Mesodermal cell (in vitro differentiated cells): ENCODE results near the gene TNRC18.

Experiments used
- H3K27ac ChIP-seq: 2 replicates; pipeline ENCODE4 v1.7.0; 2013; ENCODE audit warnings: mild to moderate bottlenecking, low read depth, low read length, moderate library complexity; ENCODE audit not compliant: severe bottlenecking
- H3K36me3 ChIP-seq: 2 replicates; pipeline ENCODE4 v1.7.1; 2013; ENCODE audit warnings: mild to moderate bottlenecking, low read length, moderate library complexity; ENCODE audit not compliant: control insufficient read depth, insufficient read depth
- H3K4me1 ChIP-seq: one replicate; pipeline ENCODE4 v1.7.1; 2013; ENCODE audit warnings: mild to moderate bottlenecking, low read length; ENCODE audit not compliant: insufficient read depth, control insufficient read depth, poor library complexity, severe bottlenecking
- H3K4me3 ChIP-seq: 2 replicates; pipeline ENCODE4 v1.7.0; 2013; ENCODE audit warnings: low read length, control low read depth, mild to moderate bottlenecking; ENCODE audit not compliant: insufficient read depth, poor library complexity, severe bottlenecking; ENCODE audit errors: extremely low read depth
- H3K9me3 ChIP-seq: 2 replicates; pipeline ENCODE4 v1.7.1; 2013; ENCODE audit warnings: mild to moderate bottlenecking, low read length, moderate library complexity; ENCODE audit not compliant: control insufficient read depth
- WGBS, 2 experiments: methylation state at CpG; one replicate each; pipeline ENCODE4 v1.1.5; 2013; ENCODE audit warnings: missing lambda C conversion rate in 2 of 2; ENCODE audit not compliant: insufficient coverage in 2 of 2; 5-methylcytosine and 5-hydroxymethylcytosine counted together

TNRC18 gene

DNA sequence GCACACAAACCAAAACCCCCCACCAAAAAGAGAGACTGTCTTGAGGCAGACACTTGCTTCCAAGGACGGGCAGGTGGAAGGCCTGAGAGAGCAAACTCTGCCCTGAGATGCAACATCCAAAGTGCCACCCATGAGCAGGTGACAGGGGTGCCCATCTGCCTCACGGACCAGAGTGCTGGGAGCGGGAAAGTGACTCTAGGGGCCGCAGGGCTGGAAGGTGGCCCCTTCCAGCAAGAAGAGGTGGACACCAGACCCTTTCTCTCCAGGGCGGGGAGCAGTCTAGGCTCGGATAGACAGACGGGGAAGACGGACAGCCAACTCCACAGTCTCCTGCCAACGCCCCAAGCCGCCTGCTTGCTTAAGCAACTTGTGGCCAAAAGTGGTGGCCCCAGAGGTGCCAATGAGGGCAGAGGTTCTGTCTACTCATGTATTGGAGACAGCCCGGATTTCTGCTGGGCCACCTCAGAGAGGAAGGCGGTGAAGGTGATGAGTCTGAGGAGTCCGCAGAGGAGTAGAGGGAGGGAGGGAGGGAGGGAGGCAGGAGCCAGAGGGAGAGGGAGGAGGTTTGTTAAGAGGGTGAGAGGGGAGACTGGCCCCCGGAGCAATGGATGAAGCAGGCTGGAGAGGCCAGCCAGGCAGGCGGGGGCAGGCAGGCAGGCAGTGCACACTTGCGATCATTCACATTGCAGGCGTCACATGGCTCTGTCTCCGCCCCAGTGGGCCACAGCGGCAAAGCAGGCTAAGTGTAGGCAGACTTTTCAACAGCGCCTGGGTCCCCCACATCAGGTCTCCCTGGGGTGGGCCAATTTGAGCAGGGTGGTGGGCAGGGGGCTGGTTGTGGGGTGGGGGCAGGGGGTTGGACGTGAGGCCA lies 75.3 kb downstream of the TNRC18 start:
- Histone ChIP-seq H3K4me1 (peaks cover 12% of the 10 kb centered on the region), H3K4me3 (no peak overlapping the region), H3K27ac (no peak overlapping the region), H3K9me3 (peaks cover 13% of the 10 kb centered on the region), H3K36me3 (peaks cover 82% of the 10 kb centered on the region)
- 92 to 94% methylated on average over 16 of the region's 21 CpGs for WGBS, 2 experiments

GRCh38 chr7:5345671-5346070 lies 78.0 kb downstream of the TNRC18 start:
- 93 to 94% methylated on average over 20 to 21 of the region's 21 CpGs for WGBS, 2 experiments
- H3K4me3 ChIP-seq: no peak overlapping the region
- H3K4me1 ChIP-seq: no peaks in the 10 kb centered on the region
- peaks cover 83% of the 10 kb centered on the region for H3K36me3 ChIP-seq
- no peak overlapping the region for H3K27ac ChIP-seq
- H3K9me3 ChIP-seq: peaks cover 18% of the 10 kb centered on the region

GRCh38 chr7:5345171-5345570 lies 78.5 kb downstream of the TNRC18 start:
- WGBS, 2 experiments: 91 to 99% methylated on average over 10 of the region's 13 CpGs
- no peak overlapping the region for H3K27ac ChIP-seq
- H3K4me1 ChIP-seq: no peaks in the 10 kb centered on the region
- peaks cover 83% of the 10 kb centered on the region for H3K36me3 ChIP-seq
- H3K4me3 ChIP-seq: no peak overlapping the region
- H3K9me3 ChIP-seq: peaks cover 18% of the 10 kb centered on the region

DNA sequence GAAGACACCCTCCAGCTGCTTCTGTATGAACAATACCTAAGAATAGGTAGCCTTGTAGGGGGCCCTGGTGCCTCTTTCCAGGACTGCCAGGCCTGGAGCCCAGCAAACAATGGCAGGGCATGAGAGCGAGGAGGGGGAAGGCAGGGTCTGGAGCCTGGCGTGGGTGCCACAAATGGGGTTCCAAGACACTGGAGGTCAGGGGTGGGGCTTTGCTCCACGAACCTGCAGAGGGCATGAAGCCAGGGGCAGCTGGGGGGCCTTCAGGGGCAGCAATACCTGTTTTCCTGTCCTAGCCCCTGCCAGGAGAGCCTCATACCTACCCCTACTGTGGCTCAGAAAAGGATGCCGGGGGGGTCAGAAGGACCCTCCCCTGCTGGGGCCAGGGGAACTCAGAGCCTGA lies 79.3 kb downstream of the TNRC18 start:
- H3K27ac ChIP-seq: no peak overlapping the region
- peaks cover 83% of the 10 kb centered on the region for H3K36me3 ChIP-seq
- no peak overlapping the region for H3K4me3 ChIP-seq
- WGBS, 2 experiments: 98 to 100% methylated on average over 3 to 4 of the region's 4 CpGs
- peaks cover 18% of the 10 kb centered on the region for H3K9me3 ChIP-seq
- H3K4me1 ChIP-seq: no peaks in the 10 kb centered on the region

DNA sequence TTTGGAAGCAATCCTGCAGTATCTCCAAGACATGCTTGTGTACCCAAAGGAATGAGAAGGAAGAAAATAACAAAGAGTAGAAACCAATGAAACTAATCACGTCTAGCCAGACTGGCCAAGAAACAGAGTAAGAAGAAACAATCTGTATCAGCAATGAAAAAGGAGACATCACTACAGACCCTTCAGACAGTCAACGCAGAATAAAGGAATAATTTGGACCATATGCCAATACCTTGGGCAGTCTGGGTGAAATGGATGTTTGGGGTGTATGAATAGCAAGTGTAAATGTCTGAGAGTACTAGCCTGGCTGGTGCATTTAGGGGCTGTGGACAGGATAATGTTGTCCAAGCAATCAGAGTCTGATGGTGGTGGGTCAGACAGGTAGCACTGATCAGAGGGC lies 79.8 kb downstream of the TNRC18 start:
- Histone ChIP-seq H3K9me3 (peaks cover 18% of the 10 kb centered on the region), H3K4me3 (no peak overlapping the region), H3K4me1 (no peaks in the 10 kb centered on the region), H3K36me3 (peaks cover 83% of the 10 kb centered on the region), H3K27ac (no peak overlapping the region)
- WGBS, 2 experiments: 100% methylated on average over 1 of the region's 2 CpGs

DNA sequence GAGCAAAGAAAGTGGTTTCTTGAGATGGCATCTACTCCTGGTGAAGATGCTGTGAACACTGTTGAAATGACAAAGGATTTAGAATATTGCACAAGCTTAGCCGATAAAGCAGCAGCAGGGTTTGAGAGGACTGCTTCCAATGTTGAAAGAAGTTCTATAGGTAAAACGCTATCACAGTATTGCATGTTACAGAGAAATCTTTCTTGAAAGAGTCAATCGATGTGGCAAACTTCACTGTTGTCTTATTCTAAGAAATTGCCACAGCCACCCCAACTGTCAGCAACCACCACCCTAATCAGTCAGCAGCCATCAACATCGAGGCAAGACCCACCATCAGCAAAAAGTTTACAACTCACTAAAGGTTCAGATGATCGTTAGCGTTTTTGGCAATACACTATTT lies 81.0 kb downstream of the TNRC18 start:
- H3K36me3 ChIP-seq: peaks cover 95% of the 10 kb centered on the region

DNA sequence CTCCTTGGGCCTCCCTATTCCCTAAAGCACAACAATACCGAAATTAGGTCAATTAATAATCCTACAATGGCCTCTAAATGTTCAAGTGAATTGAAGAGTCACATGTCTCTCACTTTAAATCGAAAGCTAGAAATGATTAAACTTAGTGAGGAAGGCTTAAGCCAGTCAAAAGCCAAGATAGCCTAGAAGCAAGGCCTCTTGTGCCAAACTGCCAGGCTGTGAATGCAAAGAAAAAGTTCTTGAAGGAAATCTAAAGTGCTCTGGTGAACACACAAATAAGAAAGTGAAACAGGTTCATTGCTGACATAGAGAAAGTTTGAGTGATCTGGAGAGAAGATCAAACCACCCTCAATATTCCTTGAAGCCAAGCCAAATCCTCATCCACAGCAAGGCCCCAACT lies 83.7 kb downstream of the TNRC18 start:
- H3K9me3 ChIP-seq: peaks cover 30% of the 10 kb centered on the region
- 91 to 100% methylated on average over 1 of the region's 2 CpGs for WGBS, 2 experiments
- H3K27ac ChIP-seq: no peak overlapping the region
- no peaks in the 10 kb centered on the region for H3K4me1 ChIP-seq
- no peak overlapping the region for H3K4me3 ChIP-seq
- H3K36me3 ChIP-seq: peaks cover 99% of the 10 kb centered on the region

More for the DNA sequence above, 81.0 kb downstream of the TNRC18 start:
- H3K27ac ChIP-seq: no peak overlapping the region
- WGBS, 2 experiments: 92 to 100% methylated on average over 1 to 3 of the region's 6 CpGs
- H3K4me1 ChIP-seq: no peaks in the 10 kb centered on the region
- peaks cover 20% of the 10 kb centered on the region for H3K9me3 ChIP-seq
- no peak overlapping the region for H3K4me3 ChIP-seq

GRCh38 chr7:5337047-5337446 lies 86.6 kb downstream of the TNRC18 start:
- H3K4me3 ChIP-seq: no peak overlapping the region
- no peak overlapping the region for H3K27ac ChIP-seq
- peaks cover 14% of the 10 kb centered on the region for H3K9me3 ChIP-seq
- no peaks in the 10 kb centered on the region for H3K4me1 ChIP-seq
- peaks cover 85% of the 10 kb centered on the region for H3K36me3 ChIP-seq
- 84 to 97% methylated on average over 4 to 7 of the region's 11 CpGs for WGBS, 2 experiments

DNA sequence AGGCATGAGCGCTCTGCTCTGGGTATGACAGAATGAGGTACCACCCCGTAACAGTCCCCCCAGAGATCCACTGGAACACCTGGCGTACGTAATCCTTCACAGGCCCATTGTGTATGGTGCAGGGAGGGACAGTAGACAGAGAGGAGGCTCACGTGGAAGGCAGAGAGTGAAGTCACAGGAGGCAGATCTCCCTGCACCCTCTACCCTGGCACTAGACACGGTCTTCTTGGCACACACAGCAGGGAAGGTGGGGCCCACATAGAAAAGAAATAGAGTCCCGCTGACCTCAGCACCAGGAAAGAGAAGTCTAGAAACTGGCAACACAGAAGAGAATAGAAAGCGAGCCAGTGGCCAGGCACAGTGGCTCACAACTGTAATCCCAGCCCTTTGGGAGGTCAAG lies 89.0 kb downstream of the TNRC18 start:
- Histone ChIP-seq H3K4me3 (no peak overlapping the region), H3K9me3 (peaks cover 14% of the 10 kb centered on the region), H3K4me1 (no peaks in the 10 kb centered on the region), H3K36me3 (peaks cover 83% of the 10 kb centered on the region), H3K27ac (no peak overlapping the region)
- whole genome bisulfite sequencing, 2 experiments: 98 to 99% methylated on average over 6 to 7 of the region's 8 CpGs

DNA sequence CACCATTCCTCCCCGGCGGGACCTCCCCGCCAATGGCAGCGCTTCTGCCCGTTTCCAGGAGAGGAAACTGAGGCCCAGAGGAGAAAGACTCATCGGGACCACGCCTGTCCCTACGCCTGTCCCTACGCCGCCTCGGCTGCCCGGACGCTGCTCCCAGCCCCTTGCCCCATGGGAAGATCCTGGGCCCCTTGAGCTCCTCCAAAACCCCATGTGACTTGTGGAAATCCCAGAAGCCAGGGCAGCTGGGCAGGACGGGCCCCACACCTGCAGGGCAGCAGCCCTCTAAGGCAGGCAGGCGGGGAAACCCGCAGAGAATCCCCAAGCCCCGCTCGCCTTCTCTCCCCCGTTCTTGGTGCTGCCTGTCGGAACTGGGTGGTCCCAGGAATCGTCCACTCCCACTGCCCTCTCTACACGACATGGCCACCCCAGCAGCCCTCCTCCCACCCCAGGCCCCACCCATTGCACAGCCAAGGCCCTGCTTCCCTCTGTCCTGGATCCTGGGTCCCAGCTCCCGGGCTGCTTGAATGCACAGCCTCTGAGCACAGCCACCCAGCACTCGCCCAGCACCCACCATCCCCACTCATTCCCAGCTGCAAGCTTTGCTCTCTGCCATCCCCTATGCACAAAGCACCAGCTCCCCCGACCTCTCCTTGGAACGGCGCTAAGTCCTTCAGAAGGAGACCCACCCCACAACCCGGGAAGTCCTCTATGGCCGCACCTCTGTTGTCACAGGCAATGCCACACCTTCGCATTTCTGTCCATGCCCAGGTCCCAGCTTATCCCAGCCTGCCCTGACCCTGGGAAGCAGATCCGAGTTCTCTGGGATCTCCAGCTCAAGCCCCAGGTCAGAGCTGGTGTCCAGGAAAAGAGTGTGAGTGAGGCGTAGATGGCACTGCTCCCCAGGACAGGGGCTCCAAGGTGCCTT lies 90.3 kb downstream of the TNRC18 start:
- H3K36me3 ChIP-seq: peaks cover 80% of the 10 kb centered on the region
- H3K4me3 ChIP-seq: no peak overlapping the region
- no peaks in the 10 kb centered on the region for H3K4me1 ChIP-seq
- H3K9me3 ChIP-seq: peaks cover 14% of the 10 kb centered on the region
- 92 to 94% methylated on average over 28 to 30 of the region's 32 CpGs for WGBS, 2 experiments
- H3K27ac ChIP-seq: no peak overlapping the region
